GM21528 (cell line): ENCODE data around the gene ITGAD.

Experiments used
- ATAC-seq: cut with Tn5 transposase; IDR thresholded peaks from one replicate; pipeline ENCODE4 v1.9.1; 2021; ENCODE audit warnings: mild to moderate bottlenecking, moderate library complexity; ENCODE audit not compliant: unreplicated experiment, low FRiP score

ITGAD gene

DNA sequence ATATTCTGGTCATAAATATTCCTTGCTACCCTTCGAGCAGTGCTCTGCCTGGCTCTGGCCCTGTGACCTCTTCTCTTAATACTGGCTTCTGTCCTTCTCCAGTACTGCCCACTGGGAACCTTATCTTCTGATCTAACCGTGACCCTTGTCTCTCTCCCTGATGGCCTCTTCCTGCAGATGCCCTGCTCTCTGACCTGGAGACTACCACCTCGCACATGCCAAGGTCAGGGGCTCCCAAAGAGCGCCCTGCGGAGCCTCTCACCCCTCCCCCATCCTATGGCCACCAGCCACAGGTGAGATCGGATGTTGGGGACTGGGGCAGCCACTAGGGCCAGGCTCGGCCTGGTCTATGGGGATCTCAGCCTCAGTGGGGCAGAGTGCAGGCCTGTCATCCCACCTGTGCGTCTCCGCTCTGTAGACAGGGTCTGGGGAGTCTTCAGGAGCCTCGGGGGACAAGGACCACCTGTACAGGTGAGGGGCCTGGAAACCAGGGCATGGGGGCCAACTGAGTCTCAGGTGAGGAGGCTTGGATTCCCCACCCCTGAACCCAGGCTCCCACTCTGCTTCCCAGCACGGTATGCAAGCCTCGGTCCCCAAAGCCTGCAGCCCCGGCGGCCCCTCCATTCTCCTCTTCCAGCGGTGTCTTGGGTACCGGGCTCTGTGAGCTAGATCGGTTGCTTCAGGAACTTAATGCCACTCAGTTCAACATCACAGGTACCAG is 80.3 kb downstream of the ITGAD start:
- ATAC-seq, result no peak

DNA sequence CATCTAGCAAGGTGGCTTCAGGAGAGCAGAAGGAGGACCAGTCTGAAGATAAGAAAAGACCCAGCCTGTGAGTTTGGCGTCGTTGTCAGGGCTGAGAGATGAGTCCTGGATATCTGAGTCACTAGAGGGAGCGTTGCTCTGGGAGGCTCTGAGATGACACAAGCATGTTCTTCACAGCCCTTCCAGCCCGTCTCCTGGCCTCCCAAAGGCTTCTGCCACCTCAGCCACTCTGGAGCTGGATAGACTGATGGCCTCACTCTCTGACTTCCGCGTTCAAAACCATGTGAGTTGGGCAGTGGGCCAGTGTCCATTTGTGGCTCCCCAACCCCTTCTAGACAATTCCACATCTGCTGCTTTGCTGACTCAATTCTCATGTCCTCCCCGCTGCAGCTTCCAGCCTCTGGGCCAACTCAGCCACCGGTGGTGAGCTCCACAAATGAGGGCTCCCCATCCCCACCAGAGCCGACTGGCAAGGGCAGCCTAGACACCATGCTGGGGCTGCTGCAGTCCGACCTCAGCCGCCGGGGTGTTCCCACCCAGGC is 81.1 kb downstream of the ITGAD start:
- ATAC-seq, result no peak

DNA sequence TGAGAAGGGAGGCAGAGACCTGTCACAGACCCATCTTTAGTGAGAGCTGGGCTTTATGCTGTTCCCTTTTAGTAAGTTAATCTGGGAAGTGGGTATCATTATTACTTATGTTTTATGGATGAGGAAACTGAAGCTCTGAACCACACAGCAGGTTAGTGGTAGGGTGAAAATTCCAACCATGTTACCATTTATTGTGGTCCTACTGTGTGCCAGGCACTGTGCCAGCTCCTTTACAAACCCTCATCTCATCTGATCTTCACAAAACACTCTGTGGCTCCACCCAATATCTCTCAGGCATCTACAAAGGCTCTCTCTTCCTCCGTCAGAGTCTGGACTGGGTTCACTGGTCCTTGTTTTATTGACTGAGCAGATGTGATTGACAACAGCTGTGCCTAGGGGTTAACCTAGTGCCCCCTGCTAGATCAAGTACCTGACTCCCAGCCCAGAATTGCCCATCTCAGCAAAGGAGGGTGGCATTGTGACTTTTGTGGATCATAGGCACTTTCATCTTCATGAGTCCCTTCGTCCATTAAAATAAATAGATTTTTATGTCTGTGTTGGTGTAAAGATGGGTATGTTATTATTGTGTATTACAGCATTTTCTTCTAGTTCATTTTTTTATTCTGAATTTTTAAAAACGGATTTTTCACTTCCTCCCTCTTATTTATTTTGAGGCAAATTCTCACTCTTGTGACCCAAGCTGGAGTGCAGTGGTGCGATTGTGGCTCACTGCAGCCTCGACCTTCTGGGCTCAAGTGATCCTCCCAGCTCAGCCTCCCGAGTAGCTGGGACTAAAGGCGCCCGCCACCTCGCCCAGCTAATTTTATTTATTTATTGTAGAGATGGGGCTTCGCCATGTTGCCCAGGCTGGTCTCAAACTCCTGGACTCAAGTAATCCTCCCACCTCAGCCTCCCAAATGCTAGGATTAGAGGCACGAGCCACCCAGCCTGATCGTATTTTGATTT is 81.9 kb downstream of the ITGAD start:
- ATAC-seq, result no peak

DNA sequence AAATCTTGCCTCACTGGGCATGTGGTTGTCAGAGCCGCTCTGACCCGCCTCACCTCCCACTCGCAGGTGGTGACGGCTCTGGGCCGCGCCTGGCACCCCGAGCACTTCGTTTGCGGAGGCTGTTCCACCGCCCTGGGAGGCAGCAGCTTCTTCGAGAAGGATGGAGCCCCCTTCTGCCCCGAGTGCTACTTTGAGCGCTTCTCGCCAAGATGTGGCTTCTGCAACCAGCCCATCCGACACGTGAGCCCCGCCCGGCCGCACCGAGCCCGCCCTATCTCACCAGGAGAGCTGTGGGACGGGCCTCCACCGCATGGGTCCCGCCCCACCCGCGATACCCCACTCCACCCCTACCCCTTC is 82.8 kb downstream of the ITGAD start:
- ATAC-seq, result no peak
